Measurements from ENCODE around the gene CALHM1.
A peak's percentile ranks its signal among the peaks of the same experiment; 100 is the strongest.

DNA sequence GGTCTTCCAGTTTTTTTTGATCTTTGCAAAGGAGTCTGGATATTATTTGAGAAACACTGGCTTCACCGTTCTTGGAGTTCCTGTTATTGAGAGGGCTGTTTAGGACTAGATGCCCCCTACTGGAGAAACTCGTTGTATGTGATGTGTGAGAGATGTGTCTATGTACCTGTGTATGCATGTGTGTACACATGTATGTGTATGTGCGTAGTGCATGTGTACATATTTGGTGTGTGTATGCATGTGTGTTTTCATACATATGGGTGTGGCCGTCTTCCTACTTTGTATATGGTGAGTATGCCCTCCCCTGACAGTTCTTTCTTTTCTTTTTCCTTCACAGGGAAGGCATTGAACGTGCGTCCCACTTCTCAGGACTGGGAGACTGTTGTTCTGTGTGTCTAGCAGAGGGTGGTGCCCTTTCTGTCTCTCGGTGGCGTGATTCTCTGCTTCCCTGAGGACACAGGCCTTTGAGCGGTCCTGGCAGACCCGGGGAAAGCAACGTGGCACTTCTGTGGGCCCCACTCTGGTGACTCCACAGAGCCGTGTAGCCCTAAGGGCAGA is 23.4 kb upstream of the CALHM1 start:
- TF ChIP-seq, protein P1, sequence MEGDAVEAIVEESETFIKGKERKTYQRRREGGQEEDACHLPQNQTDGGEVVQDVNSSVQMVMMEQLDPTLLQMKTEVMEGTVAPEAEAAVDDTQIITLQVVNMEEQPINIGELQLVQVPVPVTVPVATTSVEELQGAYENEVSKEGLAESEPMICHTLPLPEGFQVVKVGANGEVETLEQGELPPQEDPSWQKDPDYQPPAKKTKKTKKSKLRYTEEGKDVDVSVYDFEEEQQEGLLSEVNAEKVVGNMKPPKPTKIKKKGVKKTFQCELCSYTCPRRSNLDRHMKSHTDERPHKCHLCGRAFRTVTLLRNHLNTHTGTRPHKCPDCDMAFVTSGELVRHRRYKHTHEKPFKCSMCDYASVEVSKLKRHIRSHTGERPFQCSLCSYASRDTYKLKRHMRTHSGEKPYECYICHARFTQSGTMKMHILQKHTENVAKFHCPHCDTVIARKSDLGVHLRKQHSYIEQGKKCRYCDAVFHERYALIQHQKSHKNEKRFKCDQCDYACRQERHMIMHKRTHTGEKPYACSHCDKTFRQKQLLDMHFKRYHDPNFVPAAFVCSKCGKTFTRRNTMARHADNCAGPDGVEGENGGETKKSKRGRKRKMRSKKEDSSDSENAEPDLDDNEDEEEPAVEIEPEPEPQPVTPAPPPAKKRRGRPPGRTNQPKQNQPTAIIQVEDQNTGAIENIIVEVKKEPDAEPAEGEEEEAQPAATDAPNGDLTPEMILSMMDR (IDR thresholded peaks at IDR 0.05), result peak; percentile 25 to 61 (median 46)
- no peak for TF ChIP-seq POLR2A (IDR thresholded peaks at IDR 0.05)

Data from body of pancreas (tissue), 4 donors.